GM21786 (cell line): Measurements from ENCODE around the gene COL9A2.

ENCODE experiments used
- ATAC-seq: cut with Tn5 transposase; IDR thresholded peaks from one replicate; pipeline ENCODE4 v1.9.1; 2021; ENCODE audit not compliant: unreplicated experiment

The COL9A2 gene

GRCh38 chr1:40305451-40305850 lies 11.6 kb downstream of the COL9A2 start:
- no peak for ATAC-seq

GRCh38 chr1:40303790-40304189 lies 13.3 kb downstream of the COL9A2 start:
- ATAC-seq, result no peak

GRCh38 chr1:40303051-40303771 lies 13.9 kb downstream of the COL9A2 start:
- no peak for ATAC-seq

GRCh38 chr1:40302475-40302874 lies 14.6 kb downstream of the COL9A2 start:
- no peak for ATAC-seq

GRCh38 chr1:40301541-40302299 lies 15.4 kb downstream of the COL9A2 start:
- ATAC-seq, result no peak

GRCh38 chr1:40301066-40301465 lies 16.0 kb downstream of the COL9A2 start:
- no peak for ATAC-seq

DNA sequence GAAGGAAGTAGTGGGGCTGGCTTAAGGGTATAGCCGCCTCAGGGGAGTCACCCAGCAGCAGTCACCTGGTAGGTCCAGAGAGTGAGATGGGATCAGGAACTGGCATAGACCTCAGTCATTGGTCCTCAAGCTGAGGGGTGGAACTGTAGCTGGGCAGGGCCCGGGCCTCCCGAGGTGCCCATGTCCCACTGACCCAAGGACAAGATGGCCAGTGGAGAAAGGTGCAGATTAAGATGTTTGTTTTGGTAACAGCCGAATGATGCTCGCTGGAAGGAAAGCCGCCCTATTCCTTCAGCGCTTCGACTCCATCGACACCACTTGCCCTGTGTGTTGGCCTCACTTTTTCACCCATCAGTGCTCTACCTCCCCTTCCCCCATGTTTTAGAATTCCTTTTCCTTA lies 16.4 kb downstream of the COL9A2 start:
- ATAC-seq, result no peak

DNA sequence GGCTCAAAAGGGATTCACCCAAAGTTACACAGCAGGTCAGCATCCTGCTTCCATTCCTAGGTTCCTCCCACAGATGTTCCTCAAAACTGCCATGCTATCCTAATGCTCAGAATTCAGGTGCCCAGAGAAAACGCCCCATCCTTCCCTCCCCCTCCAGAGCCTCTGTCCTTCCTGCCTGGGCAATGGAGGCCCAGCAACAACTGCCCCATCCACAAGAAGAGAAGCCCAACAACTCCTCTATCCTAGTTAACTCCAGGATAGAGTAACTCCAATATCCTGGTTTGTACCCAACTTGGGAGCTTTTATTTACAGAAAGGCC lies 16.9 kb downstream of the COL9A2 start:
- ATAC-seq, result no peak

GRCh38 chr1:40299366-40300248 lies 17.5 kb downstream of the COL9A2 start:
- no peak for ATAC-seq

GRCh38 chr1:40291293-40291692 lies 25.8 kb downstream of the COL9A2 start:
- no peak for ATAC-seq

GRCh38 chr1:40281853-40282252 lies 35.2 kb downstream of the COL9A2 start:
- no peak for ATAC-seq

GRCh38 chr1:40276122-40276521 lies 41.0 kb downstream of the COL9A2 start:
- ATAC-seq, result no peak

- no peak for ATAC-seq
Measured at GRCh38 chr1:40274331-40274730, 42.8 kb downstream of the COL9A2 start.

GRCh38 chr1:40273547-40274166 lies 43.4 kb downstream of the COL9A2 start:
- no peak for ATAC-seq

DNA sequence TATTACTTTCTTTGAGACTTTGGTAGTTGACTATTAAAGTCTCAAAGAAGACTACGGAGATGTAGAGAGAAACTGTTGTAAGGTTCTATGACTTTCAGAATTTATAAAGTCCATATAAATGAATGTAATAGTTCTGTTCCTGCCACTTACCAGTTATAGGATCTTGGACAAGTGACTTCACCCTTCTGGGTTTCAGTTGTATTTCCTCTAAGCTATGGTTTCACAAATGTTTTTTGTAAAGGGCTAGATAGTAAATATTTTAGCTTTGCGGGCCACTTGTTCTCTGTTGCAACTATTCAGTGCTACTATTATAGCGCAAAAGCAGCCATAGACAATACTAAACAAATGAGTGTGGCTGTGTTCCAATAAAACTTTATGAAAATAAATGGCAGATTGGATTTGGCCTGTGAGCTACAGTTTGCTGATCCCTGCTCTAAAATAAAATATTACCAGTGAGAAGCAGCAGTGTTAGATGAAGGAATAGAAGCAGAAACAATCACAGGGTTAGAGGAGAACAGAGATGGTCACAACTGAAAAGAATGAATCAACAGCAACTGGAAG lies 44.4 kb downstream of the COL9A2 start:
- ATAC-seq, result no peak

- no peak for ATAC-seq
Measured at GRCh38 chr1:40270152-40270834, 46.8 kb downstream of the COL9A2 start.

DNA sequence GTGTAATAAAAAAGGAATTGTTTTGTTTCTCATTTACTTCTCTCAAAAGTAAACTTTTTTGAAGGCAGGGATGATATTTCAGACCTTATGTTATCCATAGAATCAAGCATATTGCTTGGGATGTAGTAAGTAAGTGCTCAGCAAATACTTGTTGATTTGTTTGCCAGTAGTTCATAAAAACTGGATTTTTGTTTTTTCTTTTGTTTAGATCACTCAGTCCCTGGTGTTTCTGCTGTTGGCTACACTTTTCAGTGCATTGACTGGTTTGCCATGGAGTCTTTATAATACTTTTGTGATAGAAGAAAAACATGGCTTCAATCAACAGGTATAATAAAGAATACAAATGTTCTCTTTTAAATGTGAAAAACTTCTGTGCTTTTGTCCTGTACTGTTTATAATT lies 48.9 kb downstream of the COL9A2 start:
- no peak for ATAC-seq

DNA sequence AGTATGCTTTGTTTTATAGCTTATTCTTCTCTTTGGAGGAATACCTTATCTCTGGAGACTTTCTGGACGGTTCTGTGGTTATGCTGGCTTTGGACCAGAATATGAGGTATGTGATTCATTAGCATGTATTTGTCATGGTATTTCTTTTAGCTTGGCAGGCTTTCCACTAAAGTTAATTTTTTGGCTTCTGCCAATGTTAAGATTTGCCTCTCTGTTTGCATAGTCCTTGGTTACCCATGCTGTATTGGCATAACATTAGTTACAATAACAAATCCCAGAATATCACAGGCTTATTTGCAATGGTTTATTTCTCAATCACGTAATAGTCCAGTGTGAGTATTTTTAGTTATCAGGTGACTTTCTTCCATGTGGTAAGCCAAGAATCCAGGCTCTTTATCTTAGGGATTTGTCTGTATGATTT lies 49.3 kb downstream of the COL9A2 start:
- no peak for ATAC-seq

GRCh38 chr1:40266786-40267535 lies 50.1 kb downstream of the COL9A2 start:
- ATAC-seq, result no peak

GRCh38 chr1:40265919-40266318 lies 51.2 kb downstream of the COL9A2 start:
- ATAC-seq, result no peak
